ACHN (cell line): ENCODE results near the gene LPAR1.

Experiments used
- DNase-seq: peaks from one replicate; pipeline ENCODE4 v3.0.0-alpha.2; 2015
- in situ Hi-C: cut with HindIII; loops from 2 replicates; pipeline ENCODE4 v1.10.0; 2017; ENCODE audit warnings: low sequenced_read_pairs, low pct_ligation_motif_present, low pct_unique_long_range_greater_than_20kb

LPAR1 gene

GRCh38 chr9:111008158-111009075, 29.9 kb downstream of the LPAR1 start:
- DNase-seq, result peak; percentile 81
- in situ Hi-C loops, result no loop called here

- DNase-seq, result no peak
- in situ Hi-C loops, result no loop called here
Measured at GRCh38 chr9:111005746-111006470, 32.4 kb downstream of the LPAR1 start.

- DNase-seq, result no peak
- in situ Hi-C loops, result no loop called here
Measured at GRCh38 chr9:111004936-111005335, 33.3 kb downstream of the LPAR1 start.

GRCh38 chr9:111003182-111003581, 35.1 kb downstream of the LPAR1 start:
- no peak for DNase-seq
- in situ Hi-C loops, result no loop called here

GRCh38 chr9:111001526-111001925, 36.7 kb downstream of the LPAR1 start:
- in situ Hi-C loops, result no loop called here
- no peak for DNase-seq

- DNase-seq, result no peak
- in situ Hi-C loops, result no loop called here
Measured at GRCh38 chr9:111000202-111000601, 38.1 kb downstream of the LPAR1 start.

GRCh38 chr9:110999379-110999778, 38.9 kb downstream of the LPAR1 start:
- in situ Hi-C loops, result no loop called here

GRCh38 chr9:110997847-110998246, 40.4 kb downstream of the LPAR1 start:
- no peak for DNase-seq
- in situ Hi-C loops, result no loop called here

More at GRCh38 chr9:110999379-110999778, 38.9 kb downstream of the LPAR1 start:
- no peak for DNase-seq

- no peak for DNase-seq
- in situ Hi-C loops, result no loop called here
Measured at GRCh38 chr9:110996436-110997220, 41.6 kb downstream of the LPAR1 start.

- in situ Hi-C loops, result no loop called here
- DNase-seq, result no peak
Measured at GRCh38 chr9:110995420-110996340, 42.6 kb downstream of the LPAR1 start.

GRCh38 chr9:110994771-110995241, 43.5 kb downstream of the LPAR1 start:
- no peak for DNase-seq
- in situ Hi-C loops, result no loop called here

GRCh38 chr9:110990481-110990880, 47.8 kb downstream of the LPAR1 start:
- DNase-seq, result no peak
- in situ Hi-C loops, result no loop called here

GRCh38 chr9:110986529-110986928, 51.7 kb downstream of the LPAR1 start:
- no peak for DNase-seq
- in situ Hi-C loops, result no loop called here

- DNase-seq, result no peak
- in situ Hi-C loops, result no loop called here
Measured at GRCh38 chr9:110984890-110985437, 53.3 kb downstream of the LPAR1 start.

- no peak for DNase-seq
- in situ Hi-C loops, result no loop called here
Measured at GRCh38 chr9:110980261-110980660, 58.0 kb downstream of the LPAR1 start.

- in situ Hi-C loops, result no loop called here
- DNase-seq, result no peak
Measured at GRCh38 chr9:110979636-110980035, 58.6 kb downstream of the LPAR1 start.

GRCh38 chr9:110978516-110978915, 59.8 kb downstream of the LPAR1 start:
- no peak for DNase-seq
- in situ Hi-C loops, result no loop called here
